Uterus (tissue), 4 donors: Measurements from ENCODE around the gene ZNF497. TPM values are rescaled to one million over a fixed set of nuclear protein-coding genes. Genes with fewer than 3 reads are reported as not detected.
A peak's percentile ranks its signal among the peaks of the same experiment; 100 is the strongest.

Experiments used
- DNase-seq, 2 donors: peaks; one replicate each; pipeline ENCODE4 v3.0.0-alpha.2; 2019 to 2020
- H3K27ac ChIP-seq, 2 donors: fragments of 200-600 bp; sonication (generic); 1 replicate in 1 of 2; 2 replicates in 1 of 2; pipeline ENCODE4 v1.5.1; 2016 to 2018
- H3K27me3 ChIP-seq, 2 donors: fragments of 200-600 bp; sonication (generic); one replicate each; pipeline ENCODE4 v1.5.1; 2018 to 2019; ENCODE audit warnings: control low read depth in 1 of 2
- H3K36me3 ChIP-seq, 2 donors: fragments of 200-600 bp; sonication (generic); one replicate each; pipeline ENCODE4 v1.5.1; 2019; ENCODE audit warnings: control low read depth in 1 of 2
- H3K4me1 ChIP-seq, 2 donors: fragments of 200-600 bp; sonication (generic); one replicate each; pipeline ENCODE4 v1.5.1; 2018 to 2019; ENCODE audit warnings: control low read depth in 1 of 2
- H3K4me3 ChIP-seq, 2 donors: fragments of 200-600 bp; sonication (generic); 1 replicate in 1 of 2; 2 replicates in 1 of 2; pipeline ENCODE4 v1.5.1; 2018 to 2019; ENCODE audit warnings: mild to moderate bottlenecking in 1 of 2
- H3K9me3 ChIP-seq, 2 donors: fragments of 200-600 bp; sonication (generic); one replicate each; pipeline ENCODE4 v1.5.1; 2019; ENCODE audit warnings: control low read depth in 1 of 2
- POLR2A ChIP-seq, 2 donors: fragments of 450-650 bp; IDR thresholded peaks; one replicate each; pipeline ENCODE4 v1.6.1; 2016; ENCODE audit warnings: antibody characterized with exemption in 2 of 2, mild to moderate bottlenecking in 1 of 2, moderate library complexity in 1 of 2
- intact Hi-C: fragments of 100-400 bp; cut with DNase I; formaldehyde crosslinking; loops from one replicate; pipeline ENCODE4 v1.15.1; 2023; ENCODE audit warnings: low total_unique reads
- total RNA-seq, 4 donors: library from RNA; depleted of rRNA in 3 of 4; stranded (reverse); fragments of >200 nt in 3 of 4; gene quantifications; one replicate each; pipeline versions ENCODE4 v1.1.0 to v1.2.4, GENCODE V29; 2014 to 2023
- TF ChIP-seq, protein P1 (sequence below), 4 experiments: fragments of 200-600 bp in 2 of 4; fragments of 450-650 bp in 2 of 4; sonication (generic) in 2 of 4; IDR thresholded peaks; one replicate each; pipeline ENCODE4 v1.5.1; 2016 to 2019; ENCODE audit warnings: antibody characterized with exemption in 4 of 4, mild to moderate bottlenecking in 2 of 4, moderate library complexity in 1 of 4
- donor health status: DM: yes; HTN: yes; CAD: no.

The ZNF497 gene
- total RNA-seq, 4 donors from 2014 or later = 3.4 to 7.2 (median 6.8) TPM; not detected in 1

DNA sequence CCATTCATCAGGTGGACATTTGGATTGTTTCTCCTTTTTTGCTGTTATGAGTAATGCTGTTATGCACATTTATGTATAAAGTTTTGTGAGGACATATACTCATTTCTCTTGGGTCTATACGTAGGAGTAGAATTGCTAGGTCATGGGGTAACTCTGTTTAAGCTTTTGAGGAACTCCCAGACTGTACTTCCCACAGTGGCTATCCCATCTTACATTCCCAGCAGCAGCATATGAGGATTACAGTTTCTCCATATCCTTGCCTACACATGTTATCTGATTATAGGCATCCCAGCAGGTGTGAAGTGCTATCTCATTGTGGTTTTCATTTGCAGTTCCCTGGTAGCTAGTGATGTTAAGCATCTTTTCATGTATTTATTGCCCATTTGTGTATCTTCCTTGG is 29.9 kb downstream of the ZNF497 start:
- Histone ChIP-seq H3K36me3 (no peaks in the 10 kb centered on the region), H3K9me3 (no peaks in the 10 kb centered on the region), H3K4me3 (no peak overlapping the region), H3K27ac (no peak overlapping the region), H3K27me3 (no peaks in the 10 kb centered on the region), H3K4me1 (peaks cover 0 to 4% of the 10 kb centered on the region in 2 donors)
- TF ChIP-seq, protein P1, sequence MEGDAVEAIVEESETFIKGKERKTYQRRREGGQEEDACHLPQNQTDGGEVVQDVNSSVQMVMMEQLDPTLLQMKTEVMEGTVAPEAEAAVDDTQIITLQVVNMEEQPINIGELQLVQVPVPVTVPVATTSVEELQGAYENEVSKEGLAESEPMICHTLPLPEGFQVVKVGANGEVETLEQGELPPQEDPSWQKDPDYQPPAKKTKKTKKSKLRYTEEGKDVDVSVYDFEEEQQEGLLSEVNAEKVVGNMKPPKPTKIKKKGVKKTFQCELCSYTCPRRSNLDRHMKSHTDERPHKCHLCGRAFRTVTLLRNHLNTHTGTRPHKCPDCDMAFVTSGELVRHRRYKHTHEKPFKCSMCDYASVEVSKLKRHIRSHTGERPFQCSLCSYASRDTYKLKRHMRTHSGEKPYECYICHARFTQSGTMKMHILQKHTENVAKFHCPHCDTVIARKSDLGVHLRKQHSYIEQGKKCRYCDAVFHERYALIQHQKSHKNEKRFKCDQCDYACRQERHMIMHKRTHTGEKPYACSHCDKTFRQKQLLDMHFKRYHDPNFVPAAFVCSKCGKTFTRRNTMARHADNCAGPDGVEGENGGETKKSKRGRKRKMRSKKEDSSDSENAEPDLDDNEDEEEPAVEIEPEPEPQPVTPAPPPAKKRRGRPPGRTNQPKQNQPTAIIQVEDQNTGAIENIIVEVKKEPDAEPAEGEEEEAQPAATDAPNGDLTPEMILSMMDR (IDR thresholded peaks at IDR 0.05) = no peak
- TF ChIP-seq POLR2A (IDR thresholded peaks at IDR 0.05) = no peak
- intact Hi-C loops = no loop called here
- DNase-seq = no peak

DNA sequence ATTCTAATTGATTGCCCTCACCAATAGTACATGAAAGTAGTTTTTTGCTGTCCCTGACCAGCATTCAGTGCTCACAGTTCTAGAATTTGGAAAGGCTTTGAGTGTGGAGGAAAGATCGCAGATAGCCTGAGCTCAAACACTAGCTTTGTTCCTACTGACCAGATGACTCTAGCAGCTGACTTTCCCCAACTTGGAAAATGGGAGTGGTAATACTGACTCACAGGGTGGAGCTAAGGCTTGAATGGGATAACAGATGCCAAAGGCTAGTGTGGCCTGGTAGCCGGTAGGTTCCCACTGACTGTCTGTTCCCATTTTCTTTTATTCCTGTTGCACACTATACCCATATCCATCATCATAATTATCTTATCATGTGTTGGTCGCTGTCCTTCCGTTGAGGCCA is 32.1 kb downstream of the ZNF497 start:
- intact Hi-C loops = no loop called here
- TF ChIP-seq POLR2A (IDR thresholded peaks at IDR 0.05) = no peak
- TF ChIP-seq, protein P1 (IDR thresholded peaks at IDR 0.05) = no peak

DNA sequence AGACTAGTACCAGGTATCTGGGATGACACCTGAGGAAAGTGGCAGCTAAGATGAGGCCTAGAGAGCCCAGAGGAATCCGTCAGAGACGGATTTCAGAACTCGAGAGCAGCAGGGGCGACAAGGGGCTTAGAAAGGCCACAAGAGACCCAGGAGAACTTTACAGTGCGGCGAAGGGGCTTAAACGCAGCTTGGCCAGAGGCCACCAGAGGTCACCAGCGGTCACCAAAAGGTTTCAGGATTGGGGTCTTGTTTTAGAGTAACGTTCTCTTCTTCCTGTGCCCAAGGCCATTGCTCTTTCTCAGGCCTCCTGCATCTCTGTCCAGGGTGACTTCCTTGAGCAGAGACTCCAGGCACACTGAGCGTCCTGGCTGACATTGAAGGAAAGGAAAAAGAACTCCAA is 33.6 kb downstream of the ZNF497 start:
- H3K27me3 ChIP-seq = no peaks in the 10 kb centered on the region
- H3K9me3 ChIP-seq = no peaks in the 10 kb centered on the region
- no peak overlapping the region for H3K4me3 ChIP-seq
- H3K27ac ChIP-seq = no peak overlapping the region
- DNase-seq = no peak
- intact Hi-C loops = no loop called here
- no peaks in the 10 kb centered on the region for H3K36me3 ChIP-seq
- peaks cover 0 to 5% of the 10 kb centered on the region in 2 donors for H3K4me1 ChIP-seq
- TF ChIP-seq POLR2A (IDR thresholded peaks at IDR 0.05) = no peak
- TF ChIP-seq, protein P1 (IDR thresholded peaks at IDR 0.05) = no peak

More for the DNA sequence above, 32.1 kb downstream of the ZNF497 start:
- Histone ChIP-seq H3K9me3 (no peaks in the 10 kb centered on the region), H3K4me1 (peaks cover 0 to 5% of the 10 kb centered on the region in 2 donors), H3K27ac (no peak overlapping the region), H3K4me3 (no peak overlapping the region), H3K36me3 (no peaks in the 10 kb centered on the region), H3K27me3 (no peaks in the 10 kb centered on the region)
- DNase-seq = no peak

DNA sequence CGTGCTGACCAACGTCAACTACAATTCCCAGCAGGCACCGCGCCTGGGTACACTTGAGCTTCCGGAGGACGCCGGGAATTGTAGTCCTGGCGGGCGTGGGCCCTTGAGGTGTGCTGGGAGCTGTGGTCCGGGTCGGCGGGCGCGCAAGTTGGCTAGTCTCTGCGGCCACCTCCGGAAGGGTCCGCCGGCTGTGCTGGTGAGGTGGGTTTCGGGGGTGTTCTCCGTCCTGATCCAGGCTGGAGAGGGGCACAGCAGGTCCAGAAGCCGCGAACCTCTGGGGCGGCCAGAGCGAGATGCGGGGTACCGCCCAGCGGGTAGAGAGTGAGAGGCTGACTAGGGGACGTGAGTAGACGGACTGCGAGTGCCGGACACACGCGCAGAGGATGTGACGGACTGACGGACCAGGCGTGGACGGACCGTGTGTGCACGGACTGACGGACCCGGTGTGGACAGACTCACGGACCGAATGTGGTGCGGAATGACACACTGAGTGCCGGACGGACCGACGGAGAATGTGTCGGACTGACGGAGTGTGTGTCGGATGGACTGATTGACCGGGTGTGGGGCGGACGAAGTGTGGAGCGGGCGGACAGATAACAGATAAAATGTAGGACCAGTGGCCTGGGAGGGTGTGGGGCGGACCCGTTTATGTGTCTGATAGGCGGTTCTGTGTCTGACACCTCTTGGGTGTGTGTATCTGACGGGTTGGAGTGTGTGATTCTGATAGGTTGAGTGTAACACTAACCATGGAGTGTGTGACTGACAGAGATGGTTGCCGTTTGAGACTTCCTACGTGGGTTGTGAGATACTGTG is 35.4 kb downstream of the ZNF497 start, which contains the start of gene ZSCAN22:
Gene ZSCAN22, plus strand, starts transcription at position 81 of the 813 bp plus-strand sequence. CDS start 7,809 bp downstream, outside the sequence.
- intact Hi-C loops = no loop called here
- H3K27me3 ChIP-seq = no peaks in the 10 kb centered on the region
- H3K9me3 ChIP-seq = no peaks in the 10 kb centered on the region
- DNase-seq = peak; percentile 95 to 97
- H3K4me1 ChIP-seq = peaks cover 0 to 5% of the 10 kb centered on the region in 2 donors
- TF ChIP-seq, protein P1 (IDR thresholded peaks at IDR 0.05) = peak in 1 of 4 experiments; percentile 17
- TF ChIP-seq POLR2A (IDR thresholded peaks at IDR 0.05) = peak; percentile 50 to 78
- H3K27ac ChIP-seq = peak within 1 kb of the TSS; percentile 94 to 95
- H3K4me3 ChIP-seq = peak within 1 kb of the TSS; percentile 82 to 83
- H3K36me3 ChIP-seq = no peaks in the 10 kb centered on the region

DNA sequence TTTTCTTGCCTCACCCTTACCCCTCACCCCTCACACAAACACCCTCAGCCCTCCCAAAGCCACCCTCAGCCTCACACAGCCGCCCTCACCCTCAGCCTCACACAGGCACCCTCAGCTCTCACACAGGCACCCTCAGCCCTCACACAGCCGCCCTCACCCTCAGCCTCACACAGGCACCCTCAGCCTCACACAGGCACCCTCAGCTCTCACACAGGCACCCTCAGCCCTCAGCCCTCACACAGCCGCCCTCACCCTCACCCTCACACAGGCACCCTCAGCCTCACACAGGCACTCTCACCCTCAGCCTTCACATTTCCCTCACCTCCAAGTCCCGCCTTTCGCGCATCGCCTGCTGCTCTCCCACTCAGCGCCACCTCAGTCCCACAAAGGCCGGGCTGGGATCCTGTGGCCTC is 36.0 kb downstream of the ZNF497 start:
- H3K27me3 ChIP-seq = no peaks in the 10 kb centered on the region
- no peak for DNase-seq
- no peaks in the 10 kb centered on the region for H3K9me3 ChIP-seq
- H3K4me3 ChIP-seq = peak overlapping the region; percentile 82 to 83
- TF ChIP-seq, protein P1 (IDR thresholded peaks at IDR 0.05) = no peak
- no peak for TF ChIP-seq POLR2A (IDR thresholded peaks at IDR 0.05)
- intact Hi-C loops = no loop called here
- H3K27ac ChIP-seq = peak overlapping the region; percentile 94 to 95
- H3K36me3 ChIP-seq = no peaks in the 10 kb centered on the region
- peaks cover 0 to 5% of the 10 kb centered on the region in 2 donors for H3K4me1 ChIP-seq
